MM.1S (cell line): ENCODE measurements around the gene S100A7A.

Experiments used
- DNase-seq: peaks from one replicate; pipeline ENCODE4 v3.0.0-alpha.2; 2015
- H2AFZ ChIP-seq: fragments of 300-600 bp; sonication (generic); 2 replicates; pipeline ENCODE4 v1.6.0; 2016; ENCODE audit warnings: antibody characterized with exemption, low read length
- H3F3A ChIP-seq: fragments of 300-600 bp; sonication (generic); 2 replicates; pipeline ENCODE4 v1.6.1; 2016; ENCODE audit warnings: mild to moderate bottlenecking, antibody characterized with exemption, low read length, moderate library complexity, mixed read lengths; ENCODE audit not compliant: insufficient read depth
- H3K27ac ChIP-seq: fragments of 300-600 bp; sonication (generic); 2 replicates; pipeline ENCODE4 v1.5.1; 2016; ENCODE audit warnings: mild to moderate bottlenecking, low read length
- H3K27me3 ChIP-seq: fragments of 300-600 bp; sonication (generic); replicated peaks from 2 replicates; pipeline ENCODE4 v1.6.0; 2016; ENCODE audit warnings: low read length; ENCODE audit not compliant: insufficient read depth
- H3K36me3 ChIP-seq: fragments of 300-600 bp; sonication (generic); replicated peaks from 2 replicates; pipeline ENCODE4 v1.6.1; 2016; ENCODE audit warnings: mild to moderate bottlenecking, low read length, mixed read lengths; ENCODE audit not compliant: insufficient read depth
- H3K4me1 ChIP-seq: fragments of 300-600 bp; sonication (generic); 2 replicates; pipeline ENCODE4 v1.6.1; 2016; ENCODE audit warnings: low read length, mixed read lengths
- H3K4me2 ChIP-seq: fragments of 300-600 bp; sonication (generic); 2 replicates; pipeline ENCODE4 v1.6.0; 2016; ENCODE audit warnings: low read depth, low read length
- H3K4me3 ChIP-seq: fragments of 300-600 bp; sonication (generic); 2 replicates; pipeline ENCODE4 v1.5.1; 2016; ENCODE audit warnings: low read length, mixed read lengths
- H3K79me2 ChIP-seq: fragments of 300-600 bp; sonication (generic); 2 replicates; pipeline ENCODE4 v1.6.1; 2016; ENCODE audit warnings: mixed run types, low read length, mixed read lengths
- H3K9ac ChIP-seq: fragments of 300-600 bp; sonication (generic); 2 replicates; pipeline ENCODE4 v1.6.1; 2016; ENCODE audit warnings: low read length, mixed read lengths
- H3K9me2 ChIP-seq: fragments of 300-600 bp; sonication (generic); replicated peaks from 2 replicates; pipeline ENCODE4 v1.6.1; 2016; ENCODE audit warnings: mild to moderate bottlenecking, low read length, mixed read lengths; ENCODE audit not compliant: insufficient read depth
- H3K9me3 ChIP-seq: fragments of 300-600 bp; sonication (generic); replicated peaks from 2 replicates; pipeline ENCODE4 v1.6.1; 2016; ENCODE audit warnings: mild to moderate bottlenecking, low read length, mixed read lengths; ENCODE audit not compliant: insufficient read depth
- H4K20me1 ChIP-seq: fragments of 300-600 bp; sonication (generic); 2 replicates; pipeline ENCODE4 v1.6.1; 2016; ENCODE audit warnings: mild to moderate bottlenecking, low read length, moderate library complexity, mixed read lengths; ENCODE audit not compliant: insufficient read depth
- EZH2 ChIP-seq: fragments of 300-600 bp; sonication (generic); optimal IDR thresholded peaks from 2 replicates; pipeline ENCODE3; 2017; ENCODE audit warnings: low read depth, mild to moderate bottlenecking, antibody characterized with exemption, low read length, mixed read lengths
- EZH2phosphoT487 ChIP-seq: fragments of 300-600 bp; sonication (generic); IDR thresholded peaks from 2 replicates; pipeline ENCODE4 v1.6.1; 2018; ENCODE audit warnings: antibody characterized with exemption, low read length
- TF ChIP-seq, protein P1 (sequence below): fragments of 300-600 bp; sonication (generic); IDR thresholded peaks from 2 replicates; pipeline ENCODE4 v1.5.1; 2016; ENCODE audit warnings: antibody characterized with exemption, low read length, mixed read lengths

The S100A7A gene

DNA sequence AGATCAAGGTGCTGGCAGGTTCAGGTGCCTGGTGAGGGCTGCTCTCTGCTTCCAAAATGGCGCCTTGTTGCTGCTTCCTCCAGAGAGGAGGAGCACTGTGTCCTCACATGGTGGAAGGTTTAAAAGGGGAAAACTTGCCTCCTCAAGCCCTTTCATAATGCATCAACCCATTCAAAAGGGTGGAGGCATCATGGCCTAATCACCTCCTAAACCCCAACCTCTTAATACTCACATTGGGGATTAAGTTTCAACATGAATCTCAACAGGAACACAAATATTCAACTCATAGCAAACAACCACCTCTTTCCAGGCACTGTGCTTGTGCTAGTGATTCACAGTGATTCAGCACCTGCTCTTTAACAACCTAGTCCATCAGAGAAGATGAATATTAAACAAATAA is 45.1 kb upstream of the S100A7A start:
- H2AFZ ChIP-seq = no peak overlapping the region
- DNase-seq = no peak
- H3K4me3 ChIP-seq = no peak overlapping the region
- no peaks in the 10 kb centered on the region for H3K4me1 ChIP-seq
- H3K9ac ChIP-seq = no peak overlapping the region
- no peaks in the 10 kb centered on the region for H3K9me2 ChIP-seq
- H3K27me3 ChIP-seq = no peaks in the 10 kb centered on the region
- TF ChIP-seq EZH2 (no peak), EZH2phosphoT487 (no peak)
- H3K9me3 ChIP-seq = no peaks in the 10 kb centered on the region
- no peaks in the 10 kb centered on the region for H4K20me1 ChIP-seq
- no peaks in the 10 kb centered on the region for H3K79me2 ChIP-seq
- no peaks in the 10 kb centered on the region for H3F3A ChIP-seq
- no peak overlapping the region for H3K27ac ChIP-seq
- no peak overlapping the region for H3K4me2 ChIP-seq
- H3K36me3 ChIP-seq = no peaks in the 10 kb centered on the region

DNA sequence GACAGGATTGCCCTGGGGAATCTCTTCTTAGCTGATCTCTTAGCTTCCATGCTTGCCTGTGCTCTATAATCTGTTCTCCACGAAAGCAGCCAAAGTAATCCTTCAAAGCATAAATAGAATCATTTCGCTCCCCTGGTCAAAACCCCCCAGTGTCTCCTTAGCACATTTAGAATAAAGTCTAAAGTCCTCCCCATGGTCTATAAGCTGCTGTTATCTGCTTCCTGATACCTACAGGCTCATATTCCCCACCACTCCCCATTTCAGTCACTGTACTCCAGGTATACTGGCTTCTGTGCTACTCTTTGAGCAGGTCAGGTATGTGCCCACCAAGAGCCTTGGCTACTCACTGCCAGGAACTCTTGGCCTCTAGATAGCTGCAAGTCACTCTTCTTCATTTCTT is 43.7 kb upstream of the S100A7A start:
- H3K27me3 ChIP-seq = no peaks in the 10 kb centered on the region
- no peaks in the 10 kb centered on the region for H3K36me3 ChIP-seq
- no peaks in the 10 kb centered on the region for H4K20me1 ChIP-seq
- H3K9me3 ChIP-seq = no peaks in the 10 kb centered on the region
- H3K4me3 ChIP-seq = no peak overlapping the region
- no peak for DNase-seq
- H3F3A ChIP-seq = no peaks in the 10 kb centered on the region
- H3K27ac ChIP-seq = no peak overlapping the region
- TF ChIP-seq EZH2 = no peak
- no peak for TF ChIP-seq EZH2phosphoT487
- TF ChIP-seq, protein P1, sequence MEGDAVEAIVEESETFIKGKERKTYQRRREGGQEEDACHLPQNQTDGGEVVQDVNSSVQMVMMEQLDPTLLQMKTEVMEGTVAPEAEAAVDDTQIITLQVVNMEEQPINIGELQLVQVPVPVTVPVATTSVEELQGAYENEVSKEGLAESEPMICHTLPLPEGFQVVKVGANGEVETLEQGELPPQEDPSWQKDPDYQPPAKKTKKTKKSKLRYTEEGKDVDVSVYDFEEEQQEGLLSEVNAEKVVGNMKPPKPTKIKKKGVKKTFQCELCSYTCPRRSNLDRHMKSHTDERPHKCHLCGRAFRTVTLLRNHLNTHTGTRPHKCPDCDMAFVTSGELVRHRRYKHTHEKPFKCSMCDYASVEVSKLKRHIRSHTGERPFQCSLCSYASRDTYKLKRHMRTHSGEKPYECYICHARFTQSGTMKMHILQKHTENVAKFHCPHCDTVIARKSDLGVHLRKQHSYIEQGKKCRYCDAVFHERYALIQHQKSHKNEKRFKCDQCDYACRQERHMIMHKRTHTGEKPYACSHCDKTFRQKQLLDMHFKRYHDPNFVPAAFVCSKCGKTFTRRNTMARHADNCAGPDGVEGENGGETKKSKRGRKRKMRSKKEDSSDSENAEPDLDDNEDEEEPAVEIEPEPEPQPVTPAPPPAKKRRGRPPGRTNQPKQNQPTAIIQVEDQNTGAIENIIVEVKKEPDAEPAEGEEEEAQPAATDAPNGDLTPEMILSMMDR = no peak
- H3K9ac ChIP-seq = no peak overlapping the region
- H3K4me2 ChIP-seq = no peak overlapping the region
- no peaks in the 10 kb centered on the region for H3K4me1 ChIP-seq
- no peaks in the 10 kb centered on the region for H3K79me2 ChIP-seq
- H2AFZ ChIP-seq = no peak overlapping the region
- no peaks in the 10 kb centered on the region for H3K9me2 ChIP-seq

DNA sequence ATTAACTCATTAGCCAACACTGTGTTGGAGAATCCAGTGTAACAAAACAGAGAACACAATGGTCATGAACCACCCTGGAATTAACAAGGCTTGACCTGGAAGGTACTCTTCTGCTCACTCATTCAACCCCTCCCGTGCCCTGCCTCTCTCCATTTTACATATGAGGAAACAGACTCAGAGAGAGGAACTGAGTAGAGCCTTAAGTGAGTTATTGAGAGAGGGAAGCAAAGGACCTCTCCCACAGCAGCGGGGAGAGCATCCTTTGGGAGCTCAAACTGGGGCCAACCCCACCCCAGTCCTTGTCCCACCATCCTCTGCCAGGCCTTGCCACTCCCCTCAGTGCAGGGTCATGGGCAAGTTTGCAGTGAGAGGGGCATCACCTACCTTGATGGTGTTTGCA is 42.2 kb upstream of the S100A7A start:
- Histone ChIP-seq H3K4me3 (no peak overlapping the region), H3K4me2 (no peak overlapping the region), H2AFZ (no peak overlapping the region), H3K9me2 (no peaks in the 10 kb centered on the region), H3K4me1 (no peaks in the 10 kb centered on the region), H3K27me3 (no peaks in the 10 kb centered on the region), H3K27ac (no peak overlapping the region), H3K79me2 (no peaks in the 10 kb centered on the region), H3K9me3 (no peaks in the 10 kb centered on the region), H3F3A (no peaks in the 10 kb centered on the region), H4K20me1 (no peaks in the 10 kb centered on the region), H3K9ac (no peak overlapping the region), H3K36me3 (no peaks in the 10 kb centered on the region)
- TF ChIP-seq EZH2phosphoT487 = no peak
- TF ChIP-seq, protein P1 = no peak
- no peak for TF ChIP-seq EZH2
- no peak for DNase-seq

DNA sequence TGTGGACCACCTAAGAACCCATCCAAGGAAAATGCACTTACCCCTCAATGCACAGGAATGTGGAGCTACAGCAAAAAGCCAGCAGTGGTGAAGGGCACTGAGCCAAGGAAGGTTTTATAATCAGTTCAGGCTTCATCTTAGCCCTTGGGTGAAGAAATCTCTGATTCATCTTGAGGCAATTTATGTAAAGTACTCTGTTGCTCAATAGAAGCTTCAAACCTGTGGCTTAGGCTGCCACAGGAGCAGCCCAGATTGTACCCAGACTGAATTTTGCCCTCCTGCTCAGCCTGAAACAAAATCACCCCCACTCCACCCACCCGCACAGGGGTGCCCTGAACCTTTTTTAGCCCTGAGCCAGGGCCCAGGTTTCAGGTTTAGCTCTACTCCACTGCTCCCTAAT is 40.8 kb upstream of the S100A7A start, which contains the start of gene S100A12:
S100A12 (minus strand) TSS at position 111 of the 400 bp plus-strand sequence. CDS start 1,029 bp downstream, outside the sequence.
- H3K9me3 ChIP-seq = no peaks in the 10 kb centered on the region
- H3K4me1 ChIP-seq = no peaks in the 10 kb centered on the region
- no peak within 1 kb of the TSS for H2AFZ ChIP-seq
- TF ChIP-seq EZH2 (no peak), EZH2phosphoT487 (no peak)
- TF ChIP-seq, protein P1 = no peak
- DNase-seq = no peak
- H3K9me2 ChIP-seq = no peaks in the 10 kb centered on the region
- H3K79me2 ChIP-seq = no peaks in the 10 kb centered on the region
- no peaks in the 10 kb centered on the region for H3K36me3 ChIP-seq
- H3F3A ChIP-seq = no peaks in the 10 kb centered on the region
- no peaks in the 10 kb centered on the region for H3K27me3 ChIP-seq
- H4K20me1 ChIP-seq = no peaks in the 10 kb centered on the region
- H3K4me2 ChIP-seq = no peak within 1 kb of the TSS
- H3K4me3 ChIP-seq = no peak within 1 kb of the TSS
- H3K27ac ChIP-seq = no peak within 1 kb of the TSS
- no peak within 1 kb of the TSS for H3K9ac ChIP-seq
